ENCODE measurements around the gene PANX3. TPM values are rescaled to one million over a fixed set of nuclear protein-coding genes. Genes with fewer than 3 reads are reported as not detected.

The PANX3 gene
- total RNA-seq (2013; cell fraction: nucleolus; rRNA removed) = not detected in 2 replicates
- not detected in 2 replicates for total RNA-seq (2014; rRNA removed)
- not detected in 2 replicates for total RNA-seq (2014; rRNA removed; fragmentation: Illumina TruSeq; extraction: Trizol)
- total RNA-seq (2021) = not detected in 2 replicates
- polyA plus RNA-seq (2011; ENCODE audit: low read depth) = not detected
- not detected in 2 replicates for polyA plus RNA-seq (2011; rRNA removed)
- not detected in 2 replicates for polyA plus RNA-seq (2011; cell fraction: cytosol; rRNA removed)
- not detected in 2 replicates for polyA plus RNA-seq (2011; cell fraction: nucleus; rRNA removed)
- polyA plus RNA-seq (2012) = not detected in 2 replicates
- not detected in 2 replicates for polyA plus RNA-seq (2014; fragmentation: Illumina TruSeq; extraction: Trizol)
- polyA plus RNA-seq (2014; fragmentation: Nextera tagmentation; extraction: Ambion mirVana) = not detected
- not detected in 2 replicates for polyA plus RNA-seq (2014; rRNA removed)
- polyA plus RNA-seq (2016; fragmentation: Nextera tagmentation; extraction: Ambion mirVana) = not detected
- not detected in 2 replicates for polyA minus RNA-seq (2011; rRNA and poly(A)+ RNA removed)
- not detected in 2 replicates for polyA minus RNA-seq (2011; cell fraction: cytosol; rRNA and poly(A)+ RNA removed)
- polyA minus RNA-seq (2011; cell fraction: nucleus; rRNA and poly(A)+ RNA removed) = not detected in 2 replicates
- not detected for Bru-seq, nascent RNA
- not detected for BruChase-seq, experiment 1, labeled RNA remaining after a 6-hour chase
- BruChase-seq, experiment 2, labeled RNA remaining after a 2-hour chase = not detected
- long read RNA-seq, experiment 1 = 0 reads
- long read RNA-seq, experiment 2 = 0 reads

- ChIA-PET POLR2A (no interaction called here), CTCF (no interaction called here), SMC1A (ENCODE audit: uncharacterized antibody, unreplicated experiment) (no interaction called here), RAD21 (ENCODE audit: unreplicated experiment) (no interaction called here)
- H4K20me1 ChIP-seq (ENCODE audit: control insufficient read depth, insufficient read depth) = no peaks in the 10 kb centered on the region
- no peaks in the 10 kb centered on the region for H3K79me2 ChIP-seq (ENCODE audit: control insufficient read depth, insufficient read depth, low read length)
- no peak for DNase-seq (ENCODE audit: low read depth, low spot score)
- H3K4me2 ChIP-seq (ENCODE audit: control insufficient read depth, insufficient read depth) = no peak within 1 kb of the TSS
- no peak for TF ChIP-seq ZNF24 (IDR thresholded peaks at IDR 0.05)
- TF ChIP-seq CHD4 (IDR thresholded peaks at IDR 0.05) = no peak
- TF ChIP-seq LARP7 (IDR thresholded peaks at IDR 0.05) = no peak
- no peak for TF ChIP-seq TCF3 (IDR thresholded peaks at IDR 0.05; ENCODE audit: borderline replicate concordance, insufficient read depth, low read depth, low read length)
- TF ChIP-seq SIX5 (IDR thresholded peaks at IDR 0.05; ENCODE audit: low read depth, low read length, severe bottlenecking) = no peak
- TF ChIP-seq ZSCAN29 (IDR thresholded peaks at IDR 0.05) = no peak
- TF ChIP-seq STAT3 (IDR thresholded peaks at IDR 0.05; ENCODE audit: low read depth, low read length) = no peak
- TF ChIP-seq REST (IDR thresholded peaks at IDR 0.05; ENCODE audit: low read depth, low read length) = no peak
- TF ChIP-seq SIN3A (IDR thresholded peaks at IDR 0.05; ENCODE audit: low read depth, low read length) = no peak
- TF ChIP-seq ZNF274 (IDR thresholded peaks at IDR 0.05; ENCODE audit: insufficient read depth, insufficient read length) = no peak
- TF ChIP-seq ZBTB40 (IDR thresholded peaks at IDR 0.05; ENCODE audit: borderline replicate concordance) = no peak
- no peak for TF ChIP-seq NBN (IDR thresholded peaks at IDR 0.05)
- no peak for TF ChIP-seq FOXK2 (IDR thresholded peaks at IDR 0.05)
- no peak for TF ChIP-seq NR2C1 (IDR thresholded peaks at IDR 0.05)
- no peak for TF ChIP-seq SUPT20H (IDR thresholded peaks at IDR 0.05; ENCODE audit: borderline replicate concordance, control insufficient read depth, low read depth, low read length)
- no peak for TF ChIP-seq JUNB (IDR thresholded peaks at IDR 0.05)
- intact Hi-C loops (cut with micrococcal nuclease; ENCODE audit: unreplicated experiment) = no loop called here
- H3K36me3 ChIP-seq (ENCODE audit: control insufficient read depth in 2 of 2, insufficient read depth in 2 of 2, low read length in 1 of 2) = no peaks in the 10 kb centered on the region
- in situ Hi-C loops (cut with MboI) = no loop called here
- H3K9ac ChIP-seq (ENCODE audit: control insufficient read depth, insufficient read depth, low read length) = no peak within 1 kb of the TSS
- H3K9me3 ChIP-seq (replicated peaks; ENCODE audit: control insufficient read depth, insufficient read depth, low read length) = no peaks in the 10 kb centered on the region
- no peaks in the 10 kb centered on the region for H3K4me1 ChIP-seq (ENCODE audit: control insufficient read depth, insufficient read depth, low read length)
- ATAC-seq = no peak
- no TSS peak for BruUV-seq (replicated peaks)
- WGBS (ENCODE audit: insufficient coverage, insufficient replicate concordance, low lambda C conversion rate, missing lambda C conversion rate) = 32% methylated on average over 5 of the region's 5 CpGs
- no peaks in the 10 kb centered on the region for H3K27me3 ChIP-seq (replicated peaks in 1 of 2; ENCODE audit: control insufficient read depth in 2 of 2, insufficient read depth in 2 of 2, low read length in 1 of 2)
- H3K27ac ChIP-seq (ENCODE audit: control insufficient read depth, insufficient read depth) = no peak within 1 kb of the TSS
- FAIRE-seq = no peak
- no peak within 1 kb of the TSS for H2AFZ ChIP-seq (ENCODE audit: control insufficient read depth, low read depth, low read length)
- no peak within 1 kb of the TSS for H3K4me3 ChIP-seq
Observed at GRCh38 chr11:124611064-124611463, at the start of gene PANX3. Gene PANX3 (plus strand): TSS chr11:124611428. CDS start chr11:124611557, 129 bp downstream.

Data from GM12878 (cell line).